HEK293 (cell line): ENCODE measurements around the gene PPP3CA.

Experiments used
- OSR2 ChIP-seq: fragments of 450-650 bp; formaldehyde crosslinking; IDR thresholded peaks from 2 replicates; pipeline ENCODE4 v1.5.1; 2016; ENCODE audit warnings: missing biosample characterization, missing genetic modification characterization
- ZFP41 ChIP-seq: fragments of 450-650 bp; formaldehyde crosslinking; IDR thresholded peaks from 2 replicates; pipeline ENCODE4 v1.5.1; 2016; ENCODE audit warnings: missing biosample characterization, missing genetic modification characterization, borderline replicate concordance
- ZNF274 ChIP-seq, 2 experiments: fragments of 200-500 bp in 1 of 2; fragments of 450-650 bp in 1 of 2; sonication (Bioruptor generic) in 1 of 2; formaldehyde crosslinking in 1 of 2; IDR thresholded peaks; 2 replicates each; pipeline versions ENCODE4 v1.5.1 to v1.6.1; 2014 to 2016; ENCODE audit warnings: borderline replicate concordance in 1 of 2, inconsistent platforms in 1 of 2, low read length in 1 of 2, missing biosample characterization in 1 of 2, missing genetic modification characterization in 1 of 2
- ZNF335 ChIP-seq: fragments of 450-650 bp; formaldehyde crosslinking; conservative IDR thresholded peaks from 2 replicates; pipeline ENCODE4 v1.5.1; 2016; ENCODE audit warnings: missing biosample characterization, missing genetic modification characterization
- ZNF670 ChIP-seq: fragments of 450-650 bp; formaldehyde crosslinking; IDR thresholded peaks from 2 replicates; pipeline ENCODE4 v1.5.1; 2016; ENCODE audit warnings: missing biosample characterization, missing genetic modification characterization, low read depth
- ZNF777 ChIP-seq: fragments of 450-650 bp; formaldehyde crosslinking; IDR thresholded peaks from 2 replicates; pipeline ENCODE4 v1.5.1; 2017; ENCODE audit warnings: missing biosample characterization, missing genetic modification characterization, borderline replicate concordance
- TF ChIP-seq, protein P1 (sequence below): fragments of 450-650 bp; formaldehyde crosslinking; IDR thresholded peaks from 2 replicates; pipeline ENCODE4 v1.5.1; 2016; ENCODE audit warnings: missing biosample characterization, missing genetic modification characterization
- TF ChIP-seq, protein P2 (sequence below): fragments of 450-650 bp; formaldehyde crosslinking; IDR thresholded peaks from 2 replicates; pipeline ENCODE4 v1.5.1; 2016; ENCODE audit warnings: missing biosample characterization, missing genetic modification characterization
- TF ChIP-seq, protein P3 (sequence below): fragments of 450-650 bp; formaldehyde crosslinking; IDR thresholded peaks from 2 replicates; pipeline ENCODE4 v1.5.1; 2016; ENCODE audit warnings: missing biosample characterization, missing genetic modification characterization
- TF ChIP-seq, protein P4 (sequence below): fragments of 450-650 bp; formaldehyde crosslinking; IDR thresholded peaks from 2 replicates; pipeline ENCODE4 v1.5.1; 2017; ENCODE audit warnings: missing biosample characterization, missing genetic modification characterization
- TF ChIP-seq, protein P5 (sequence below): fragments of 450-650 bp; formaldehyde crosslinking; IDR thresholded peaks from 2 replicates; pipeline ENCODE4 v1.5.1; 2016; ENCODE audit warnings: missing biosample characterization, missing genetic modification characterization
- TF ChIP-seq, protein P6 (sequence below): fragments of 450-650 bp; formaldehyde crosslinking; IDR thresholded peaks from 2 replicates; pipeline ENCODE4 v1.5.1; 2016; ENCODE audit warnings: missing biosample characterization, missing genetic modification characterization

DNA sequence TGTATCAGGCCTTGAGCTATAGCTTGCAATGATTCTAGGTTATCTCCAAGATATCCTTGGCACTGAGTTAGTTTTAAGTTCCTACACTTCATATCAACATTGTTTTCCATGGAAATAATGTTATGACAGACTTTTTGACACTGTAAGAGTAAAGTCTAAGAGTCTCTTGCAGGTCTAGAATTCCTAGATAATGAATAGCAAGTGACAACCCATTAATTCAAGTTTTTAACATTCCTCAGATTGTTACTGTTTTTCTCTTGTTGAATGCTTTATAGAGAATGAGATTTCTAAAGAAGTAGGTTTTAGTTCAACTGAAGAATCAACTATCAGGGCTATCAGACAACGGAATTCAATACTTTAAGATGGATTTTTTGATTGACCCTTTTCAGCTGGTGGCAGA lies 276.1 kb downstream of the PPP3CA start:
- TF ChIP-seq, protein P1, sequence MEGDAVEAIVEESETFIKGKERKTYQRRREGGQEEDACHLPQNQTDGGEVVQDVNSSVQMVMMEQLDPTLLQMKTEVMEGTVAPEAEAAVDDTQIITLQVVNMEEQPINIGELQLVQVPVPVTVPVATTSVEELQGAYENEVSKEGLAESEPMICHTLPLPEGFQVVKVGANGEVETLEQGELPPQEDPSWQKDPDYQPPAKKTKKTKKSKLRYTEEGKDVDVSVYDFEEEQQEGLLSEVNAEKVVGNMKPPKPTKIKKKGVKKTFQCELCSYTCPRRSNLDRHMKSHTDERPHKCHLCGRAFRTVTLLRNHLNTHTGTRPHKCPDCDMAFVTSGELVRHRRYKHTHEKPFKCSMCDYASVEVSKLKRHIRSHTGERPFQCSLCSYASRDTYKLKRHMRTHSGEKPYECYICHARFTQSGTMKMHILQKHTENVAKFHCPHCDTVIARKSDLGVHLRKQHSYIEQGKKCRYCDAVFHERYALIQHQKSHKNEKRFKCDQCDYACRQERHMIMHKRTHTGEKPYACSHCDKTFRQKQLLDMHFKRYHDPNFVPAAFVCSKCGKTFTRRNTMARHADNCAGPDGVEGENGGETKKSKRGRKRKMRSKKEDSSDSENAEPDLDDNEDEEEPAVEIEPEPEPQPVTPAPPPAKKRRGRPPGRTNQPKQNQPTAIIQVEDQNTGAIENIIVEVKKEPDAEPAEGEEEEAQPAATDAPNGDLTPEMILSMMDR (tag by site-specific recombination): no peak
- TF ChIP-seq ZNF335 (tag by site-specific recombination) (no peak), OSR2 (tag by site-specific recombination) (no peak), ZNF777 (no peak), ZNF670 (no peak), ZNF274 (IDR thresholded peaks at IDR 0.05; ENCODE audit: low read length) (no peak), ZNF274 (tag by site-specific recombination; IDR thresholded peaks at IDR 0.05; ENCODE audit: borderline replicate concordance) (no peak), ZFP41 (tag by site-specific recombination) (no peak)
- TF ChIP-seq, protein P2, sequence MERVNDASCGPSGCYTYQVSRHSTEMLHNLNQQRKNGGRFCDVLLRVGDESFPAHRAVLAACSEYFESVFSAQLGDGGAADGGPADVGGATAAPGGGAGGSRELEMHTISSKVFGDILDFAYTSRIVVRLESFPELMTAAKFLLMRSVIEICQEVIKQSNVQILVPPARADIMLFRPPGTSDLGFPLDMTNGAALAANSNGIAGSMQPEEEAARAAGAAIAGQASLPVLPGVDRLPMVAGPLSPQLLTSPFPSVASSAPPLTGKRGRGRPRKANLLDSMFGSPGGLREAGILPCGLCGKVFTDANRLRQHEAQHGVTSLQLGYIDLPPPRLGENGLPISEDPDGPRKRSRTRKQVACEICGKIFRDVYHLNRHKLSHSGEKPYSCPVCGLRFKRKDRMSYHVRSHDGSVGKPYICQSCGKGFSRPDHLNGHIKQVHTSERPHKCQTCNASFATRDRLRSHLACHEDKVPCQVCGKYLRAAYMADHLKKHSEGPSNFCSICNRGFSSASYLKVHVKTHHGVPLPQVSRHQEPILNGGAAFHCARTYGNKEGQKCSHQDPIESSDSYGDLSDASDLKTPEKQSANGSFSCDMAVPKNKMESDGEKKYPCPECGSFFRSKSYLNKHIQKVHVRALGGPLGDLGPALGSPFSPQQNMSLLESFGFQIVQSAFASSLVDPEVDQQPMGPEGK (tag by site-specific recombination): no peak
- TF ChIP-seq, protein P3, sequence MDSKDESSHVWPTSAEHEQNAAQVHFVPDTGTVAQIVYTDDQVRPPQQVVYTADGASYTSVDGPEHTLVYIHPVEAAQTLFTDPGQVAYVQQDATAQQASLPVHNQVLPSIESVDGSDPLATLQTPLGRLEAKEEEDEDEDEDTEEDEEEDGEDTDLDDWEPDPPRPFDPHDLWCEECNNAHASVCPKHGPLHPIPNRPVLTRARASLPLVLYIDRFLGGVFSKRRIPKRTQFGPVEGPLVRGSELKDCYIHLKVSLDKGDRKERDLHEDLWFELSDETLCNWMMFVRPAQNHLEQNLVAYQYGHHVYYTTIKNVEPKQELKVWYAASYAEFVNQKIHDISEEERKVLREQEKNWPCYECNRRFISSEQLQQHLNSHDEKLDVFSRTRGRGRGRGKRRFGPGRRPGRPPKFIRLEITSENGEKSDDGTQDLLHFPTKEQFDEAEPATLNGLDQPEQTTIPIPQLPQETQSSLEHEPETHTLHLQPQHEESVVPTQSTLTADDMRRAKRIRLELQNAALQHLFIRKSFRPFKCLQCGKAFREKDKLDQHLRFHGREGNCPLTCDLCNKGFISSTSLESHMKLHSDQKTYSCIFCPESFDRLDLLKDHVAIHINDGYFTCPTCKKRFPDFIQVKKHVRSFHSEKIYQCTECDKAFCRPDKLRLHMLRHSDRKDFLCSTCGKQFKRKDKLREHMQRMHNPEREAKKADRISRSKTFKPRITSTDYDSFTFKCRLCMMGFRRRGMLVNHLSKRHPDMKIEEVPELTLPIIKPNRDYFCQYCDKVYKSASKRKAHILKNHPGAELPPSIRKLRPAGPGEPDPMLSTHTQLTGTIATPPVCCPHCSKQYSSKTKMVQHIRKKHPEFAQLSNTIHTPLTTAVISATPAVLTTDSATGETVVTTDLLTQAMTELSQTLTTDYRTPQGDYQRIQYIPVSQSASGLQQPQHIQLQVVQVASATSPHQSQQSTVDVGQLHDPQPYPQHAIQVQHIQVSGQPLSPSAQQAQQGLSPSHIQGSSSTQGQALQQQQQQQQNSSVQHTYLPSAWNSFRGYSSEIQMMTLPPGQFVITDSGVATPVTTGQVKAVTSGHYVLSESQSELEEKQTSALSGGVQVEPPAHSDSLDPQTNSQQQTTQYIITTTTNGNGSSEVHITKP (tag by site-specific recombination): no peak
- TF ChIP-seq, protein P4, sequence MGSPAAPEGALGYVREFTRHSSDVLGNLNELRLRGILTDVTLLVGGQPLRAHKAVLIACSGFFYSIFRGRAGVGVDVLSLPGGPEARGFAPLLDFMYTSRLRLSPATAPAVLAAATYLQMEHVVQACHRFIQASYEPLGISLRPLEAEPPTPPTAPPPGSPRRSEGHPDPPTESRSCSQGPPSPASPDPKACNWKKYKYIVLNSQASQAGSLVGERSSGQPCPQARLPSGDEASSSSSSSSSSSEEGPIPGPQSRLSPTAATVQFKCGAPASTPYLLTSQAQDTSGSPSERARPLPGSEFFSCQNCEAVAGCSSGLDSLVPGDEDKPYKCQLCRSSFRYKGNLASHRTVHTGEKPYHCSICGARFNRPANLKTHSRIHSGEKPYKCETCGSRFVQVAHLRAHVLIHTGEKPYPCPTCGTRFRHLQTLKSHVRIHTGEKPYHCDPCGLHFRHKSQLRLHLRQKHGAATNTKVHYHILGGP (tag by site-specific recombination): no peak
- TF ChIP-seq, protein P5, sequence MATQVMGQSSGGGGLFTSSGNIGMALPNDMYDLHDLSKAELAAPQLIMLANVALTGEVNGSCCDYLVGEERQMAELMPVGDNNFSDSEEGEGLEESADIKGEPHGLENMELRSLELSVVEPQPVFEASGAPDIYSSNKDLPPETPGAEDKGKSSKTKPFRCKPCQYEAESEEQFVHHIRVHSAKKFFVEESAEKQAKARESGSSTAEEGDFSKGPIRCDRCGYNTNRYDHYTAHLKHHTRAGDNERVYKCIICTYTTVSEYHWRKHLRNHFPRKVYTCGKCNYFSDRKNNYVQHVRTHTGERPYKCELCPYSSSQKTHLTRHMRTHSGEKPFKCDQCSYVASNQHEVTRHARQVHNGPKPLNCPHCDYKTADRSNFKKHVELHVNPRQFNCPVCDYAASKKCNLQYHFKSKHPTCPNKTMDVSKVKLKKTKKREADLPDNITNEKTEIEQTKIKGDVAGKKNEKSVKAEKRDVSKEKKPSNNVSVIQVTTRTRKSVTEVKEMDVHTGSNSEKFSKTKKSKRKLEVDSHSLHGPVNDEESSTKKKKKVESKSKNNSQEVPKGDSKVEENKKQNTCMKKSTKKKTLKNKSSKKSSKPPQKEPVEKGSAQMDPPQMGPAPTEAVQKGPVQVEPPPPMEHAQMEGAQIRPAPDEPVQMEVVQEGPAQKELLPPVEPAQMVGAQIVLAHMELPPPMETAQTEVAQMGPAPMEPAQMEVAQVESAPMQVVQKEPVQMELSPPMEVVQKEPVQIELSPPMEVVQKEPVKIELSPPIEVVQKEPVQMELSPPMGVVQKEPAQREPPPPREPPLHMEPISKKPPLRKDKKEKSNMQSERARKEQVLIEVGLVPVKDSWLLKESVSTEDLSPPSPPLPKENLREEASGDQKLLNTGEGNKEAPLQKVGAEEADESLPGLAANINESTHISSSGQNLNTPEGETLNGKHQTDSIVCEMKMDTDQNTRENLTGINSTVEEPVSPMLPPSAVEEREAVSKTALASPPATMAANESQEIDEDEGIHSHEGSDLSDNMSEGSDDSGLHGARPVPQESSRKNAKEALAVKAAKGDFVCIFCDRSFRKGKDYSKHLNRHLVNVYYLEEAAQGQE (tag by site-specific recombination): no peak
- TF ChIP-seq, protein P6, sequence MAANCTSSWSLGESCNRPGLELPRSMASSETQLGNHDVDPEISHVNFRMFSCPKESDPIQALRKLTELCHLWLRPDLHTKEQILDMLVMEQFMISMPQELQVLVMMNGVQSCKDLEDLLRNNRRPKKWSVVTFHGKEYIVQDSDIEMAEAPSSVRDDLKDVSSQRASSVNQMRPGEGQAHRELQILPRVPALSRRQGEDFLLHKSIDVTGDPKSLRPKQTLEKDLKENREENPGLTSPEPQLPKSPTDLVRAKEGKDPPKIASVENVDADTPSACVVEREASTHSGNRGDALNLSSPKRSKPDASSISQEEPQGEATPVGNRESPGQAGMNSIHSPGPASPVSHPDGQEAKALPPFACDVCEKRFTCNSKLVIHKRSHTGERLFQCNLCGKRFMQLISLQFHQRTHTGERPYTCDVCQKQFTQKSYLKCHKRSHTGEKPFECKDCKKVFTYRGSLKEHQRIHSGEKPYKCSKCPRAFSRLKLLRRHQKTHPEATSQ: no peak
